Measurements from ENCODE around the gene SYNC.
A peak's percentile ranks its signal among the peaks of the same experiment; 100 is the strongest.
"Not testable (repeated sequence)": the region's sequence is repeated elsewhere in the genome, so short reads cannot be mapped to it uniquely, and the experiment has no call there.

Gene SYNC

DNA sequence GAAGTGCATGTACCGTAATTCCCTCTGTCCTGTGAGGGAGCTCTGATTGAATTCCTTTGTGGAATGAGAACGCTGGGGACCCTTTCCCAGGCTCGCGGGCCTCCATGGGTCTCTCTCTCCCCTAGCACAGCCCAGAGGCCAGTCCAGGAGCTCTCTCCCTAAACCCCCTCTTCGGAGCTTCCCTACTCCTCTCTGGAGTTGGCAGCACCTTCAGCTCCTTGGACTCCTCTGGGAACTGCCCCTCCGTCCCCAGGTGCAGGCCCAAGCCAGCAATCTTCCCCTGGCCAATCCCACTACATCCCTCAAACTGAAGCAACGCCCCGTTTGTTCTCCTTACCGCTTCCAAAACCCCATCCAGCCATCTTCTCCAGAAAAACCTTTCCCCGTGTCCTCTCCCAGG lies 10.5 kb upstream of the SYNC start:
- Mint-ChIP-seq H3K9me3 (no peaks in the 10 kb centered on the region), H3K36me3 (ENCODE audit: low read depth) (no peaks in the 10 kb centered on the region), H3K4me3 (no peak overlapping the region), H3K27me3 (ENCODE audit: low read depth) (peaks cover 7% of the 10 kb centered on the region), H3K4me1 (peaks cover 5% of the 10 kb centered on the region), H3K27ac (peak overlapping the region in 2 of 3 experiments; percentile 31 to 39)
- TF ChIP-seq CTCF (IDR thresholded peaks at IDR 0.05; ENCODE audit: unreplicated experiment in 3 of 3): no peak

DNA sequence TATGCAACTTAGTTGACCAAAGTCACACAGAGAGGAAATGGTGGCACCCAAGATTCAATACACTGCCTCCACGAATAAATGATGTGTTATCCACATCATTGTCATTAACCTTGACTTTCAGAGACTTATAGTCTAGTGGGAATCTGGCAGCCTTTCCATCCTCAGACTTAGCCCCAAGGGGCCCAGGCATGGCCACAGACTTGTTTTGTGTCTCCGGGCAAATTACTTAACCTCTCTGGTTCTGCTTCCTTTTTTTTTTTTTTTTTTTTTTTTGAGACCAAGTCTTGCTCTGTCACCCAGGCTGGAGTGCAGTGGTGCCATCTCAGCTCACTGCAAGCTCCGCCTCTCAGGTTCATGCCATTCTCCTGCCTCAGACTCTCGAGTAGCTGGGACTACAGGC lies 8.7 kb upstream of the SYNC start:
- not testable (repeated sequence) for H3K4me3 Mint-ChIP-seq; H3K36me3 Mint-ChIP-seq (ENCODE audit: low read depth); H3K27me3 Mint-ChIP-seq (ENCODE audit: low read depth); H3K27ac Mint-ChIP-seq; H3K4me1 Mint-ChIP-seq; H3K9me3 Mint-ChIP-seq

GRCh38 chr1:32709476-32709875 lies 6.9 kb upstream of the SYNC start:
- Mint-ChIP-seq H3K4me3 (no peak overlapping the region), H3K27ac (no peak overlapping the region), H3K27me3 (ENCODE audit: low read depth) (peaks cover 9% of the 10 kb centered on the region), H3K36me3 (ENCODE audit: low read depth) (no peaks in the 10 kb centered on the region), H3K4me1 (peaks cover 9% of the 10 kb centered on the region), H3K9me3 (no peaks in the 10 kb centered on the region)
- no peak for TF ChIP-seq CTCF (IDR thresholded peaks at IDR 0.05; ENCODE audit: unreplicated experiment in 3 of 3)

GRCh38 chr1:32709075-32709474 lies 6.5 kb upstream of the SYNC start:
- Mint-ChIP-seq H3K4me1 (peaks cover 11% of the 10 kb centered on the region), H3K4me3 (no peak overlapping the region), H3K27me3 (ENCODE audit: low read depth) (peaks cover 12% of the 10 kb centered on the region), H3K27ac (no peak overlapping the region), H3K9me3 (no peaks in the 10 kb centered on the region), H3K36me3 (ENCODE audit: low read depth) (no peaks in the 10 kb centered on the region)
- no peak for TF ChIP-seq CTCF (IDR thresholded peaks at IDR 0.05; ENCODE audit: unreplicated experiment in 3 of 3)

DNA sequence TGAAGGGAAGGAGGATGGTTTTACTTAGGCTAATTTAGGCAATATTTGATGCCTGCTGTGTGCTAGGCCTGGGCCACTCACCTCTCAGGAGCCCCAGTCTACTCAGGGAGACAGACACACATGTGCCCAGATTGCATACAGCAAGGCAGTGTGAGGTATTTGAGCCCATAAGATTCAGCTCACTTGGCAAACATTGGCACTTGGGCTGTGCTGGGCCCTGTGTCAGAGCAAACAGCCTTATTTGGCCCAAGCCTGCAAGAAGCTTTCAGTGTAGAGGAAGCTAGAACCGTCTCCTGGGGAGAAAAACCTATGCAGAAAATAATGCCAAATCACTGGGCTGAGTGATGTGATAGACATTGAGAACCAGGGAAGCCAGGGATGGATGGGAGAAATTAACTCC lies 3.9 kb upstream of the SYNC start:
- H3K27me3 Mint-ChIP-seq (ENCODE audit: low read depth): peaks cover 4% of the 10 kb centered on the region
- H3K9me3 Mint-ChIP-seq: no peaks in the 10 kb centered on the region
- peak overlapping the region in 1 of 3 experiments; percentile 34 for H3K4me3 Mint-ChIP-seq
- no peak for TF ChIP-seq CTCF (IDR thresholded peaks at IDR 0.05; ENCODE audit: unreplicated experiment in 3 of 3)
- peak overlapping the region in 2 of 3 experiments; percentile 23 to 41 for H3K27ac Mint-ChIP-seq
- H3K36me3 Mint-ChIP-seq (ENCODE audit: low read depth): no peaks in the 10 kb centered on the region
- peaks cover 24% of the 10 kb centered on the region for H3K4me1 Mint-ChIP-seq

GRCh38 chr1:32705516-32705915 lies 2.9 kb upstream of the SYNC start:
- Mint-ChIP-seq H3K4me1 (peaks cover 28% of the 10 kb centered on the region), H3K36me3 (ENCODE audit: low read depth) (no peaks in the 10 kb centered on the region), H3K4me3 (no peak overlapping the region), H3K27me3 (ENCODE audit: low read depth) (peaks cover 4% of the 10 kb centered on the region), H3K9me3 (no peaks in the 10 kb centered on the region), H3K27ac (peak overlapping the region in 1 of 3 experiments; percentile 78)
- TF ChIP-seq CTCF (IDR thresholded peaks at IDR 0.05; ENCODE audit: unreplicated experiment in 3 of 3): no peak

Data from nephron (organoid).